Measurements from ENCODE around the gene MYH14. TPM values are rescaled to one million over a fixed set of nuclear protein-coding genes. Genes with fewer than 3 reads are reported as not detected.

The MYH14 gene
- total and polyA plus RNA-seq, 2 of the 8 experiments (the other 6 are each of a cell fraction or from before 2014, with no cell fraction given) = 17.3 to 28.6 TPM

GRCh38 chr19:50184196-50184595 lies 19.2 kb upstream of the MYH14 start:
- Histone ChIP-seq H3K14ac (ENCODE audit: insufficient read length) (no peak overlapping the region), H4K91ac (replicated peaks; ENCODE audit: insufficient read length, low read length) (no peak overlapping the region), H2AK5ac (ENCODE audit: low read depth, low read length) (no peak overlapping the region), H4K20me1 (replicated peaks in 1 of 2; ENCODE audit: control insufficient read depth in 1 of 2, insufficient read depth in 2 of 2, low read length in 2 of 2) (no peaks in the 10 kb centered on the region), H3K9ac (replicated peaks in 1 of 4; ENCODE audit: extremely low read depth in 1 of 4, low read depth in 3 of 4, low read length in 3 of 4) (no peak overlapping the region), H3K4me1 (replicated peaks in 1 of 4; ENCODE audit: control insufficient read depth in 3 of 4, insufficient read depth in 4 of 4, low read length in 3 of 4) (no peaks in the 10 kb centered on the region), H2AFZ (ENCODE audit: low read length) (no peak overlapping the region), H3K4me3 (ENCODE audit: extremely low read depth in 1 of 4, insufficient read depth in 2 of 4, low read depth in 3 of 4, low read length in 4 of 4) (no peak overlapping the region), H2BK20ac (ENCODE audit: low read length) (no peak overlapping the region), H4K5ac (ENCODE audit: insufficient read length, low read depth, low read length) (no peak overlapping the region), H3K27ac (ENCODE audit: low read depth, low read length) (no peak overlapping the region), H2BK12ac (ENCODE audit: low read depth, low read length) (no peak overlapping the region), H3K4ac (replicated peaks; ENCODE audit: insufficient read length, low read depth, low read length) (no peak overlapping the region), H3K23ac (ENCODE audit: insufficient read length) (no peak overlapping the region), H3K56ac (replicated peaks; ENCODE audit: insufficient read length, low read depth, low read length) (no peak overlapping the region), H3K9me3 (ENCODE audit: insufficient read depth in 2 of 2, low read depth in 1 of 2, low read length in 1 of 2) (peaks cover 4 to 10% of the 10 kb centered on the region in 2 experiments; a peak in 3 of 4 replicates), H3K4me2 (ENCODE audit: insufficient read depth in 1 of 2, low read depth in 2 of 2, low read length in 2 of 2) (no peak overlapping the region), H2BK120ac (replicated peaks; ENCODE audit: low read depth, low read length) (no peak overlapping the region), H2BK15ac (ENCODE audit: low read length) (no peak overlapping the region), H3K27me3 (replicated peaks in 1 of 4; ENCODE audit: control insufficient read depth in 3 of 4, extremely low read depth in 1 of 4, insufficient read depth in 3 of 4, low read length in 3 of 4) (no peaks in the 10 kb centered on the region), H3K36me3 (ENCODE audit: control insufficient read depth in 2 of 4, insufficient read depth in 4 of 4, low read length in 3 of 4) (no peaks in the 10 kb centered on the region), H3K79me1 (ENCODE audit: low read depth, low read length) (no peaks in the 10 kb centered on the region), H3K18ac (ENCODE audit: extremely low read depth, low read length) (no peak overlapping the region), H3K23me2 (ENCODE audit: low read depth, low read length) (no peaks in the 10 kb centered on the region), H4K8ac (ENCODE audit: extremely low read depth, insufficient read depth, low read length) (no peak overlapping the region), H3K79me2 (ENCODE audit: control insufficient read depth in 1 of 2, insufficient read depth in 2 of 2, low read length in 2 of 2) (no peaks in the 10 kb centered on the region), H2BK5ac (ENCODE audit: low read depth, low read length) (no peak overlapping the region)
- DNase-seq (ENCODE audit: low read depth in 1 of 2, low spot score in 2 of 2) (no peak), FAIRE-seq (no peak)
- ChIA-PET CTCF (ENCODE audit: partially characterized antibody) (interaction anchor here (0.9 kb wide), 1 partner anchor 11 kb away, joined by 4 read pairs; no protein-coding TSS in a partner anchor), POLR2A (ENCODE audit: partially characterized antibody) (no interaction called here)
- WGBS, 2 experiments (ENCODE audit: extremely low coverage in 1 of 2, insufficient coverage in 1 of 2, insufficient read length in 1 of 2, insufficient replicate concordance in 2 of 2, low coverage in 1 of 2, low lambda C conversion rate in 2 of 2, missing lambda C conversion rate in 1 of 2) = 91% methylated on average over 1 of the region's 1 CpG; no CpG with 5 or more reads in 1 of the 2 experiments
- no peak for TF ChIP-seq FOSL1 (IDR thresholded peaks at IDR 0.05; ENCODE audit: insufficient read depth, low read depth, low read length)
- TF ChIP-seq TAF7 (optimal IDR thresholded peaks at IDR 0.05; ENCODE audit: borderline replicate concordance, low read depth, low read length) = no peak
- no peak for TF ChIP-seq RFX5 (IDR thresholded peaks at IDR 0.05; ENCODE audit: borderline replicate concordance, low read depth, low read length)
- no peak for TF ChIP-seq HDAC2 (IDR thresholded peaks at IDR 0.05; ENCODE audit: borderline replicate concordance in 1 of 2, low read depth in 2 of 2, low read length in 2 of 2)
- no peak for TF ChIP-seq ATF2 (IDR thresholded peaks at IDR 0.05; ENCODE audit: low read length)
- TF ChIP-seq RNF2 (IDR thresholded peaks at IDR 0.05; ENCODE audit: borderline replicate concordance, low read depth, low read length, missing control alignments, poor library complexity, severe bottlenecking) = no peak
- no peak for TF ChIP-seq SAP30 (IDR thresholded peaks at IDR 0.05; ENCODE audit: insufficient read depth, insufficient replicate concordance, low read length)
- TF ChIP-seq HDAC6 (IDR thresholded peaks at IDR 0.05; ENCODE audit: low read depth, low read length) = no peak
- no peak for TF ChIP-seq CBX5 (IDR thresholded peaks at IDR 0.05; ENCODE audit: low read depth, low read length)
- TF ChIP-seq POLR2AphosphoS5 (IDR thresholded peaks at IDR 0.05; ENCODE audit: low read depth, low read length) = no peak
